ENCODE measurements around the gene AFMID. TPM values are rescaled to one million over a fixed set of nuclear protein-coding genes. Genes with fewer than 3 reads are reported as not detected.

AFMID gene
- total RNA-seq, 1 donor from 2014 or later, result 26.5 TPM

DNA sequence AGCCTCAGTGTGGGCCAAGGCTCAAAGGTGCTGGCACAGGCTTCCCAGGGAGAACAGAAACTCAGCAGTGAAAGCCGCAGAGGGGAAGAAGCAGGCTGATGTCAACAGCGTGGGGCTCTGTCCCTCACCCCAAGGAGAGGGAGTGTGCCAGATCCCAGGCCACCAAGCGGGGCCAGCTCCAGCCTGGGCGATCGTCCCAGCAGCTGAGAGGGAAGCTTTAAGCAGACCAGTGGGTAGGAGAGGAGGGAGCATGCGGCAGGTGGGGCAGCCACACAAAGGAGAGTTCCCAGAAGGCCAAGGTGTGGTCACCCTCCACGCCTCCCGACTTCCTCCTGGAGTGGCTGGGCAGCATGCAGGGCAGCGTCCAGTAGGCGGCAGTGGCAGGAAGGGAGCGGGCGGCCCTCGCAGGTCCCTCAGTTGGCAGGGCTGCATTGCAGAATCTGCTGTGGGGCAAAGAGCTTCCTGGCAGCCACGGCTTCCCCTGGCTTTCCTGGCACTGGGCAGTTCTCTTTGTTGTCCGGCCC is 12.8 kb upstream of the AFMID start:
- TF ChIP-seq, protein P1, sequence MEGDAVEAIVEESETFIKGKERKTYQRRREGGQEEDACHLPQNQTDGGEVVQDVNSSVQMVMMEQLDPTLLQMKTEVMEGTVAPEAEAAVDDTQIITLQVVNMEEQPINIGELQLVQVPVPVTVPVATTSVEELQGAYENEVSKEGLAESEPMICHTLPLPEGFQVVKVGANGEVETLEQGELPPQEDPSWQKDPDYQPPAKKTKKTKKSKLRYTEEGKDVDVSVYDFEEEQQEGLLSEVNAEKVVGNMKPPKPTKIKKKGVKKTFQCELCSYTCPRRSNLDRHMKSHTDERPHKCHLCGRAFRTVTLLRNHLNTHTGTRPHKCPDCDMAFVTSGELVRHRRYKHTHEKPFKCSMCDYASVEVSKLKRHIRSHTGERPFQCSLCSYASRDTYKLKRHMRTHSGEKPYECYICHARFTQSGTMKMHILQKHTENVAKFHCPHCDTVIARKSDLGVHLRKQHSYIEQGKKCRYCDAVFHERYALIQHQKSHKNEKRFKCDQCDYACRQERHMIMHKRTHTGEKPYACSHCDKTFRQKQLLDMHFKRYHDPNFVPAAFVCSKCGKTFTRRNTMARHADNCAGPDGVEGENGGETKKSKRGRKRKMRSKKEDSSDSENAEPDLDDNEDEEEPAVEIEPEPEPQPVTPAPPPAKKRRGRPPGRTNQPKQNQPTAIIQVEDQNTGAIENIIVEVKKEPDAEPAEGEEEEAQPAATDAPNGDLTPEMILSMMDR (IDR thresholded peaks at IDR 0.05; ENCODE audit: unreplicated experiment), result no peak
- H3K36me3 Mint-ChIP-seq (ENCODE audit: insufficient read depth), result peaks cover 5% of the 10 kb centered on the region
- DNase-seq (ENCODE audit: low spot score, unreplicated experiment), result no peak
- no peaks in the 10 kb centered on the region for H3K4me1 Mint-ChIP-seq (ENCODE audit: low read depth)
- H3K27ac Mint-ChIP-seq, result no peak overlapping the region
- no peaks in the 10 kb centered on the region for H3K9me3 Mint-ChIP-seq (ENCODE audit: low read depth)
- H3K4me3 Mint-ChIP-seq (ENCODE audit: low read depth), result no peak overlapping the region
- no peaks in the 10 kb centered on the region for H3K27me3 Mint-ChIP-seq

DNA sequence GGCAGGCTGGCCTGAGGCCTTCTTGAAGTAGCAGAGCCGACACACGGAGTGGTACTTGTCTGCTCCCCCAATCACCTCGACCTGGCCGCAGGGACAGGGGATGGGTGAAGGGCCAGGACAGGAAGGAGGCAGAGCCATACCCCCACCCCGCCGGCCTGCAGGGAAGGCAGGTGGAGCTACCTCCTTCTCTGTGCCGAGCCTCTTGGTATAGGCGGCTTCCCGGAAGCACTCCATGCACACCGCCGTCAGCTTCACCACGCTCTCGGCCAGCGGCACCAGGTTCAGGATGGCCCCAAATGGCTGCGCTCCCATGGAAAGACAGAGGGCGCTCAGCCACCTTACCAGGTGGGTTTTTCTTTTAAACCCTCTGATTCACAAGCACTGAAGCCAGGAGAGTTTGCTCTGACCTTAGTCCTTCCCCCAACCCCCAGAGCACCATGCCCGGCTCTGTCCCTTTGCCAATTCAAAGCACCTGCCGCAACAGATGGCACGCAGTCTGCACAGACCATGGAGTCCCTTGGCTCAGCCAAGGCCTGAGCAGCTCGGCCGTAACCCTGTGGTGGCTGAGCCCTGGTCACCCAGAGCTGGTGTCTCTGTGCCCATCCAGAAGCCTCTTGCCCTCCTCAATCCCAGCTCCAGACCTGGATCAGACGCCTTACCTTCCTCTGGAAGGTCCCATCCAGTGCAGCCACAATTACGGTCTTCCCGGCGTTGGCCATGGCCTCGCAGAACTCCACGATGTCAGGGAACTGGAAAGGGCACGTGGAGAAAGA is 12.1 kb upstream of the AFMID start:
- no peaks in the 10 kb centered on the region for H3K27me3 Mint-ChIP-seq
- TF ChIP-seq, protein P1 (IDR thresholded peaks at IDR 0.05; ENCODE audit: unreplicated experiment), result peak; percentile 22
- H3K4me3 Mint-ChIP-seq (ENCODE audit: low read depth), result no peak overlapping the region
- H3K27ac Mint-ChIP-seq, result no peak overlapping the region
- H3K9me3 Mint-ChIP-seq (ENCODE audit: low read depth), result no peaks in the 10 kb centered on the region
- H3K36me3 Mint-ChIP-seq (ENCODE audit: insufficient read depth), result peaks cover 5% of the 10 kb centered on the region
- no peaks in the 10 kb centered on the region for H3K4me1 Mint-ChIP-seq (ENCODE audit: low read depth)
- DNase-seq (ENCODE audit: low spot score, unreplicated experiment), result no peak

DNA sequence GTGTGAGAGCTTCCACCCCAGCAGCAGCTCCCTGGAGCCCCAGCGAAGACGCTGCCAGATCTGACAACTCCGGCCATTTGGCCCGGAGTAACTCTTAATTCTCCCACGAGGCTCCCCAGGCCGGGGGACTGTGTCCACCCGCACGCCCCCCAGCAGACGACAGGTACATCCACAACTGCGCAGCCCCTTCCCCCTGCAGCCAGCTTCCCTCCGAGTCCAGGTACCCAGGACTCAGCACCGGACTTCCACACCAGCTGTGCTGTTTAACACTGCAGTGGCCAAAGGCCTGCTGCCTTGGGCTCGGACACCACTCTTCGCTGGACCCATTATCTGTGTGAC is 11.6 kb upstream of the AFMID start:
- DNase-seq (ENCODE audit: low spot score, unreplicated experiment), result no peak
- Mint-ChIP-seq H3K9me3 (ENCODE audit: low read depth) (no peaks in the 10 kb centered on the region), H3K36me3 (ENCODE audit: insufficient read depth) (peaks cover 8% of the 10 kb centered on the region)

DNA sequence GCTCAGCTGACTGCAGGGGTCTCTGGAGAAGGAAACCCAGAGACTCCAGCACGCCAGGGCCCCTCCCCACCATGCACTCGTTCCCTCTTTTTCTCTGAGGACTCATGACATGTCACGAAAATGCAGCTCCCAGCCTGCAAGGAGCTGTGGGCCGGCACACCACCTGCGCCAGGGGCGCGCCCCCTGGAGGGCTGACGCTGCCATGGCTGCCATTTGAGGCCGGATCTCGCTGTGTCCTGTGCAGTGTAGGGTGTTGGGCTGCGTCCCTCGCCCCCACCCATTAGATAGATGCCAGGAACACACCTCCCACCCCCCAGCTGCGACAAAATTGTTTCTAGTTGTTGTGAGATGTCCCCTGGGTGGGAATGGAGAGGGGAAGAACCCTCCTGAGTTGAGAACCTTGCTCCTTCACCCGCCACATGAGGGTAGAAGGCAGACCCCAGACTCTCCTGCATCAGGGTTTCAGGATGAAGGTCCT is 10.6 kb upstream of the AFMID start:
- Mint-ChIP-seq H3K36me3 (ENCODE audit: insufficient read depth) (peaks cover 9% of the 10 kb centered on the region), H3K4me1 (ENCODE audit: low read depth) (no peaks in the 10 kb centered on the region), H3K9me3 (ENCODE audit: low read depth) (no peaks in the 10 kb centered on the region), H3K27me3 (no peaks in the 10 kb centered on the region), H3K4me3 (ENCODE audit: low read depth) (no peak overlapping the region), H3K27ac (peak overlapping the region; percentile 13)
- peak; percentile 74 for DNase-seq (ENCODE audit: low spot score, unreplicated experiment)
- TF ChIP-seq, protein P1 (IDR thresholded peaks at IDR 0.05; ENCODE audit: unreplicated experiment), result peak; percentile 94

More for the DNA sequence above, 11.6 kb upstream of the AFMID start:
- H3K27me3 Mint-ChIP-seq, result no peaks in the 10 kb centered on the region
- H3K4me1 Mint-ChIP-seq (ENCODE audit: low read depth), result no peaks in the 10 kb centered on the region
- H3K4me3 Mint-ChIP-seq (ENCODE audit: low read depth), result no peak overlapping the region
- TF ChIP-seq, protein P1 (IDR thresholded peaks at IDR 0.05; ENCODE audit: unreplicated experiment), result no peak
- no peak overlapping the region for H3K27ac Mint-ChIP-seq

DNA sequence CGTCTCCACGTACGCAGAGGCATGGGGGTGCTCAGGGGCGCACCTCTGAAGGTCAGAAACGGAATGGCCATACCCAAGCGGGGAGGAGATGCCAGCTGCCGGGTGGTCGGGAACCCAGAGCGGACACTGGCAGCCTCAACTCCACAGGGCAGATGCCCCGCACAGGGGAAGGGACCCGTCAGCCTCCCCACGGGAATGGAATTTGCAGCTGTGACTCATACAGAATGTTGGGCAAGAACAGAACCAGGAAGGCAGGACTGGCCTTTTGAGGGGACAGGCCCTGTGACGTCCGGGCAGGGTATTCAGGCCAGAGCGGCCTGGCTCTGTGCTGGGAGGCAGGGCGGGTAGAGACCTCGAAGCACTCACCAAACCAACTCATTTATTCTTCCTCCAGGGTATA is 7.8 kb upstream of the AFMID start:
- H3K27ac Mint-ChIP-seq, result no peak overlapping the region
- peaks cover 6% of the 10 kb centered on the region for H3K36me3 Mint-ChIP-seq (ENCODE audit: insufficient read depth)
- DNase-seq (ENCODE audit: low spot score, unreplicated experiment), result no peak
- no peaks in the 10 kb centered on the region for H3K27me3 Mint-ChIP-seq
- TF ChIP-seq, protein P1 (IDR thresholded peaks at IDR 0.05; ENCODE audit: unreplicated experiment), result no peak
- H3K4me1 Mint-ChIP-seq (ENCODE audit: low read depth), result peaks cover 2% of the 10 kb centered on the region
- no peaks in the 10 kb centered on the region for H3K9me3 Mint-ChIP-seq (ENCODE audit: low read depth)
- H3K4me3 Mint-ChIP-seq (ENCODE audit: low read depth), result no peak overlapping the region

All from progenitor cell of endocrine pancreas (in vitro differentiated cells).